Vagina (tissue), 2 donors: ENCODE data around the gene SYTL3.

Experiments used
- CTCF ChIP-seq, 3 experiments: fragments of 450-650 bp in 2 of 3; fragments of 200-600 bp in 1 of 3; sonication (generic) in 1 of 3; IDR thresholded peaks; one replicate each; pipeline ENCODE4 v1.5.1; 2017 to 2019; ENCODE audit warnings: antibody characterized with exemption in 3 of 3, mild to moderate bottlenecking in 2 of 3, moderate library complexity in 2 of 3
- POLR2A ChIP-seq, 2 donors: fragments of 450-650 bp; IDR thresholded peaks; one replicate each; pipeline ENCODE4 v1.6.1; 2017; ENCODE audit warnings: antibody characterized with exemption in 2 of 2, mild to moderate bottlenecking in 2 of 2, moderate library complexity in 2 of 2
- POLR2AphosphoS5 ChIP-seq, 2 donors: sonication (generic); formaldehyde crosslinking; IDR thresholded peaks; one replicate each; pipeline ENCODE4 v1.9.0; 2017; ENCODE audit warnings: antibody characterized with exemption in 2 of 2, mild to moderate bottlenecking in 2 of 2, low read depth in 1 of 2; ENCODE audit not compliant: insufficient read depth in 1 of 2

GRCh38 chr6:158662607-158662953 lies 12.7 kb downstream of the SYTL3 start:
- TF ChIP-seq POLR2A (IDR thresholded peaks at IDR 0.05): no peak
- TF ChIP-seq CTCF (IDR thresholded peaks at IDR 0.05): no peak
- peak in 1 of 2 donors; percentile 49 for TF ChIP-seq POLR2AphosphoS5 (IDR thresholded peaks at IDR 0.05; ENCODE audit: insufficient read depth in 1 of 2, low read depth in 1 of 2)
